HEK293 (cell line): ENCODE measurements around the gene ZEB2.
A peak's percentile ranks its signal among the peaks of the same experiment; 100 is the strongest.

ENCODE experiments used
- CTCF ChIA-PET: fragments of 350-600 bp; formaldehyde crosslinking; extraction: SDS; loops from one replicate; lab custom pipeline; 2021; ENCODE audit warnings: antibody characterized with exemption; lab: Yijun Ruan, JAX
- POLR2A ChIA-PET: fragments of 300-600 bp; formaldehyde crosslinking; extraction: SDS; loops from one replicate; lab custom pipeline; 2020; ENCODE audit warnings: antibody characterized with exemption, inconsistent platforms; lab: Yijun Ruan, JAX
- H3K27ac ChIP-seq: fragments of 200-500 bp; sonication (Bioruptor generic); 2 replicates; pipeline ENCODE4 v1.5.1; 2014; ENCODE audit warnings: low read depth, low read length, control low read depth, inconsistent platforms; ENCODE audit errors: extremely low read depth
- H3K36me3 ChIP-seq, 2 experiments: fragments of 200-500 bp in 1 of 2; sonication (Bioruptor generic) in 1 of 2; 1 replicate in 1 of 2; 2 replicates in 1 of 2; pipeline ENCODE4 v1.5.1; 2014 to 2017; ENCODE audit warnings: inconsistent platforms in 2 of 2, low read length in 2 of 2; ENCODE audit not compliant: control insufficient read depth in 2 of 2, insufficient read depth in 1 of 2
- H3K4me1 ChIP-seq: fragments of 200-500 bp; sonication (Bioruptor generic); 2 replicates; pipeline ENCODE4 v1.5.1; 2014; ENCODE audit warnings: mild to moderate bottlenecking, low read length, inconsistent platforms; ENCODE audit not compliant: control insufficient read depth, insufficient read depth
- H3K4me3 ChIP-seq: 2 replicates; pipeline ENCODE4 v1.5.1; 2011; ENCODE audit warnings: low read depth, mild to moderate bottlenecking, control low read depth, low read length, moderate library complexity
- H3K9me3 ChIP-seq: fragments of 200-500 bp; sonication (Bioruptor generic); 2 replicates; pipeline ENCODE4 v1.5.1; 2014; ENCODE audit warnings: low read depth, low read length, inconsistent platforms; ENCODE audit not compliant: control insufficient read depth, insufficient read depth
- MZF1 ChIP-seq: fragments of 450-650 bp; formaldehyde crosslinking; IDR thresholded peaks from 2 replicates; pipeline ENCODE4 v1.5.1; 2017; ENCODE audit warnings: missing biosample characterization, missing genetic modification characterization, borderline replicate concordance
- SP3 ChIP-seq: fragments of 450-650 bp; formaldehyde crosslinking; IDR thresholded peaks from 2 replicates; pipeline ENCODE4 v1.5.1; 2016; ENCODE audit warnings: missing biosample characterization, missing genetic modification characterization
- ZBTB20 ChIP-seq: fragments of 450-650 bp; formaldehyde crosslinking; IDR thresholded peaks from 2 replicates; pipeline ENCODE4 v1.5.1; 2016; ENCODE audit warnings: missing biosample characterization, missing genetic modification characterization
- ZFP3 ChIP-seq: fragments of 450-650 bp; formaldehyde crosslinking; IDR thresholded peaks from 2 replicates; pipeline ENCODE4 v1.5.1; 2016; ENCODE audit warnings: low read depth, missing biosample characterization, missing genetic modification characterization
- ZNF132 ChIP-seq: fragments of 450-650 bp; formaldehyde crosslinking; IDR thresholded peaks from 2 replicates; pipeline ENCODE4 v1.5.1; 2017; ENCODE audit warnings: missing biosample characterization, missing genetic modification characterization, borderline replicate concordance
- ZNF175 ChIP-seq: fragments of 450-650 bp; formaldehyde crosslinking; IDR thresholded peaks from 2 replicates; pipeline ENCODE4 v1.5.1; 2016; ENCODE audit warnings: missing biosample characterization, missing genetic modification characterization
- ZNF394 ChIP-seq: fragments of 450-650 bp; formaldehyde crosslinking; IDR thresholded peaks from 2 replicates; pipeline ENCODE4 v1.5.1; 2016; ENCODE audit warnings: missing biosample characterization, missing genetic modification characterization, mild to moderate bottlenecking, moderate library complexity, borderline replicate concordance
- ZNF596 ChIP-seq: fragments of 450-650 bp; IDR thresholded peaks from 2 replicates; pipeline ENCODE4 v1.5.0; 2018; ENCODE audit warnings: missing biosample characterization, mild to moderate bottlenecking, missing genetic modification characterization, moderate library complexity
- ZNF707 ChIP-seq: fragments of 450-650 bp; formaldehyde crosslinking; IDR thresholded peaks from 2 replicates; pipeline ENCODE4 v1.5.1; 2016; ENCODE audit warnings: missing biosample characterization, missing genetic modification characterization
- ZNF785 ChIP-seq: fragments of 450-650 bp; formaldehyde crosslinking; IDR thresholded peaks from 2 replicates; pipeline ENCODE4 v1.5.1; 2016; ENCODE audit warnings: missing biosample characterization, missing genetic modification characterization
- TF ChIP-seq, protein P1 (sequence below): fragments of 450-650 bp; formaldehyde crosslinking; IDR thresholded peaks from 2 replicates; pipeline ENCODE4 v1.5.1; 2017; ENCODE audit warnings: missing biosample characterization, missing genetic modification characterization
- TF ChIP-seq, protein P2 (sequence below): fragments of 450-650 bp; formaldehyde crosslinking; IDR thresholded peaks from 2 replicates; pipeline ENCODE4 v1.5.1; 2017; ENCODE audit warnings: missing biosample characterization, missing genetic modification characterization
- TF ChIP-seq, protein P3 (sequence below): sonication (generic); formaldehyde crosslinking; IDR thresholded peaks from 2 replicates; pipeline ENCODE4 v1.8.1; 2022; ENCODE audit warnings: mild to moderate bottlenecking, moderate library complexity, missing genetic modification reagents
- TF ChIP-seq, protein P4 (sequence below): fragments of 450-650 bp; formaldehyde crosslinking; IDR thresholded peaks from 2 replicates; pipeline ENCODE4 v1.5.1; 2016; ENCODE audit warnings: missing biosample characterization, missing genetic modification characterization
- TF ChIP-seq, protein P5 (sequence below): fragments of 450-650 bp; formaldehyde crosslinking; IDR thresholded peaks from 2 replicates; pipeline ENCODE4 v1.5.1; 2017; ENCODE audit warnings: missing biosample characterization, missing genetic modification characterization

Gene ZEB2

DNA sequence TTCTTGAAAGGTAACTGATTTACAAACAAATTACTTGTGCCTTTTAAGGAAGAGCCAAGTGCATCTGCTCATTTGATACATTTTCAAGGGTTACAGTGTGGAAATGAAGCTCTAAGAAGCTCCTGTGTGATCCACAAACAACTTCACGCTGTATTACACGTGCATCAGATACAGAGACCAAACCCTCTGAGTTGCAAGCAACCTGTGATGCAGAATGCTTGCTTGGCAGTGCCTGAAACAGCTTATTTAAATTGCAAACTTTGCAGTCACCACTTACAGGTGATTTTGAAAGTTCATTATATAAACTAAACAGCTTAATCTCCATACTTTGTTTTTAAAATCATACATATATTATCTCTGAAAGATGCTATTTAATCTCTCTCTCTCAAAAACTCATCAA is 50.1 kb downstream of the ZEB2 start:
- POLR2A ChIA-PET = no interaction called here
- Histone ChIP-seq H3K4me1 (peaks cover 17% of the 10 kb centered on the region), H3K36me3 (peaks cover 0 to 2% of the 10 kb centered on the region in 2 experiments; a peak in 1 of 3 replicates), H3K4me3 (no peak overlapping the region), H3K9me3 (no peaks in the 10 kb centered on the region)
- TF ChIP-seq, protein P1, sequence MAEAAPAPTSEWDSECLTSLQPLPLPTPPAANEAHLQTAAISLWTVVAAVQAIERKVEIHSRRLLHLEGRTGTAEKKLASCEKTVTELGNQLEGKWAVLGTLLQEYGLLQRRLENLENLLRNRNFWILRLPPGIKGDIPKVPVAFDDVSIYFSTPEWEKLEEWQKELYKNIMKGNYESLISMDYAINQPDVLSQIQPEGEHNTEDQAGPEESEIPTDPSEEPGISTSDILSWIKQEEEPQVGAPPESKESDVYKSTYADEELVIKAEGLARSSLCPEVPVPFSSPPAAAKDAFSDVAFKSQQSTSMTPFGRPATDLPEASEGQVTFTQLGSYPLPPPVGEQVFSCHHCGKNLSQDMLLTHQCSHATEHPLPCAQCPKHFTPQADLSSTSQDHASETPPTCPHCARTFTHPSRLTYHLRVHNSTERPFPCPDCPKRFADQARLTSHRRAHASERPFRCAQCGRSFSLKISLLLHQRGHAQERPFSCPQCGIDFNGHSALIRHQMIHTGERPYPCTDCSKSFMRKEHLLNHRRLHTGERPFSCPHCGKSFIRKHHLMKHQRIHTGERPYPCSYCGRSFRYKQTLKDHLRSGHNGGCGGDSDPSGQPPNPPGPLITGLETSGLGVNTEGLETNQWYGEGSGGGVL = no peak
- TF ChIP-seq ZNF175 (tag by site-specific recombination) (no peak), SP3 (tag by site-specific recombination) (no peak), ZNF596 (tag by site-specific recombination) (no peak), ZFP3 (no peak), ZNF394 (tag by site-specific recombination) (no peak), ZNF707 (no peak)
- TF ChIP-seq, all 188 proteins: peak for 0
- CTCF ChIA-PET = no interaction called here
- no peak overlapping the region; the same call in 1 of the 2 replicates for H3K27ac ChIP-seq

DNA sequence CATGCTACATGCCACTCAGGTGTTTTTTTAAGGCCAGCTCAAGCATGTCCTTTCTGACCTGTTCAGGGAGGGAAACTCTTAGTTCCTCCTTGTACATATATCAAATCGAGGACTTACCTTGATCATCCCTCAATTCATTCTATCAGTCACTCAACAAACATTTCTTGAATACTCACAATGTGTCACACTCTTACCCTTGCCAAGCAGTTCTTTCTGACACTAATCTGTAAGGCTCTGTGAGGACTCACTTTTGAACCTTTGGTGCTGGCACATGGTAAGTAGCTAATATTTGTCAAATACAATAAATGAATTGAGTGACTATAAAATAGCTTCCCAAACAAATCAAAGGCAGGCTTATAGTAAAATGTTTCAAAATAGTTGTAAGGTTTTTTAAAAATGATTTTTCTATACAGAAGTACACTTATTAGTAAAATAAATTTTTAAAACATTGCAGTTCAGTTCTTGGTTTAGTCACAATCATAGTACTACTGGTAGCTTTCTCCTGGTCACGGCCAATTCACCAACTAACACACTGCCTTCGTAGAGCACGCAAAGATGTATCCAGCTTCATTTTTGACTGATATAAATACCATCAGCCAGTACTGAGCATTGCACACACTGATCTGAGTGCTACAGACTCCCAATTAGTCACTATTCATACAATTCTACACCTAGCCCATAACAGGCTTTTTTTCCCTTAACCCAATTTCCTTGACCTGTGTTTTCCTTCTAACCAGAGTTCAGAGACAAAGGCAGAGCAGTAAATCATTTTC is 50.9 kb downstream of the ZEB2 start:
- CTCF ChIA-PET = no interaction called here
- Histone ChIP-seq H3K27ac (no peak overlapping the region), H3K4me1 (peaks cover 20% of the 10 kb centered on the region), H3K9me3 (no peaks in the 10 kb centered on the region), H3K4me3 (no peak overlapping the region), H3K36me3 (peaks cover 0 to 2% of the 10 kb centered on the region in 2 experiments; a peak in 1 of 3 replicates)
- POLR2A ChIA-PET = no interaction called here
- TF ChIP-seq, protein P2, sequence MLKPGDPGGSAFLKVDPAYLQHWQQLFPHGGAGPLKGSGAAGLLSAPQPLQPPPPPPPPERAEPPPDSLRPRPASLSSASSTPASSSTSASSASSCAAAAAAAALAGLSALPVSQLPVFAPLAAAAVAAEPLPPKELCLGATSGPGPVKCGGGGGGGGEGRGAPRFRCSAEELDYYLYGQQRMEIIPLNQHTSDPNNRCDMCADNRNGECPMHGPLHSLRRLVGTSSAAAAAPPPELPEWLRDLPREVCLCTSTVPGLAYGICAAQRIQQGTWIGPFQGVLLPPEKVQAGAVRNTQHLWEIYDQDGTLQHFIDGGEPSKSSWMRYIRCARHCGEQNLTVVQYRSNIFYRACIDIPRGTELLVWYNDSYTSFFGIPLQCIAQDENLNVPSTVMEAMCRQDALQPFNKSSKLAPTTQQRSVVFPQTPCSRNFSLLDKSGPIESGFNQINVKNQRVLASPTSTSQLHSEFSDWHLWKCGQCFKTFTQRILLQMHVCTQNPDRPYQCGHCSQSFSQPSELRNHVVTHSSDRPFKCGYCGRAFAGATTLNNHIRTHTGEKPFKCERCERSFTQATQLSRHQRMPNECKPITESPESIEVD (tag by site-specific recombination) = 0 out of 2 replicates have a peak, but pooled peaks have one; percentile 19
- TF ChIP-seq, protein P3, sequence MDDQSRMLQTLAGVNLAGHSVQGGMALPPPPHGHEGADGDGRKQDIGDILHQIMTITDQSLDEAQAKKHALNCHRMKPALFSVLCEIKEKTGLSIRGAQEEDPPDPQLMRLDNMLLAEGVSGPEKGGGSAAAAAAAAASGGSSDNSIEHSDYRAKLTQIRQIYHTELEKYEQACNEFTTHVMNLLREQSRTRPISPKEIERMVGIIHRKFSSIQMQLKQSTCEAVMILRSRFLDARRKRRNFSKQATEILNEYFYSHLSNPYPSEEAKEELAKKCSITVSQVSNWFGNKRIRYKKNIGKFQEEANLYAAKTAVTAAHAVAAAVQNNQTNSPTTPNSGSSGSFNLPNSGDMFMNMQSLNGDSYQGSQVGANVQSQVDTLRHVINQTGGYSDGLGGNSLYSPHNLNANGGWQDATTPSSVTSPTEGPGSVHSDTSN (CRISPR knock-in tag) = no peak

DNA sequence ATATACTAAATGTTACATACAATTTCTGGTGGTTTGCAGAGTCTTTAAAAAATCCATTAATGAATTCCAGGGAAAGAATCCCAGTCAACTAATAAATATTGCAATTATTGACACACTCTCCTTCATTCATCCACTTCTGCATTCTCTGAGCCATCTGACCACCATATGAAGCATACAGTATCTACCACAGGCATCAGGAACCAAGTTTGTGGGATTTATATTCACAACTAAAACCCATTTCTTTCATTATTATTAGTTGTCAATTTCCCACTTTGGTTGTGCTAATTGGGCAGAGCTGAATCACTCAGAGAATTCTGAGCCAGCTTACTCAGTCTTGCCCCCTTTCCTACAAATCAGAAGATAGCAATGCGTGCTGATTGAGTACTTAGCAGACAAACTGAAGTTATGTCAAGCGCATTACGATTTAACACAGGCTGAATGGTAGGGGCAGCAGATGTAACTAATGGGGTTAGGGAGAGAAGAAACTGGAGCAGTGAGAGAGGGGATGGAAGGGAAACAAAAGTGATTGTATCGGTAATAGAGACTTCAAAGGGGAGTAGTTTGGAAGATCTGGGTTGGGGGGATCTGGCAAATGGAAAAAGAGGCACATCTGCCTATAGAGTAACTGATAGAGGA is 52.3 kb downstream of the ZEB2 start:
- Histone ChIP-seq H3K36me3 (peaks cover 0 to 2% of the 10 kb centered on the region in 2 experiments; a peak in 1 of 3 replicates), H3K27ac (no peak overlapping the region)
- POLR2A ChIA-PET = no interaction called here

More for the DNA sequence above, 52.3 kb downstream of the ZEB2 start:
- Histone ChIP-seq H3K4me1 (peaks cover 20% of the 10 kb centered on the region), H3K9me3 (no peaks in the 10 kb centered on the region), H3K4me3 (no peak overlapping the region)
- CTCF ChIA-PET = no interaction called here
- TF ChIP-seq, protein P4, sequence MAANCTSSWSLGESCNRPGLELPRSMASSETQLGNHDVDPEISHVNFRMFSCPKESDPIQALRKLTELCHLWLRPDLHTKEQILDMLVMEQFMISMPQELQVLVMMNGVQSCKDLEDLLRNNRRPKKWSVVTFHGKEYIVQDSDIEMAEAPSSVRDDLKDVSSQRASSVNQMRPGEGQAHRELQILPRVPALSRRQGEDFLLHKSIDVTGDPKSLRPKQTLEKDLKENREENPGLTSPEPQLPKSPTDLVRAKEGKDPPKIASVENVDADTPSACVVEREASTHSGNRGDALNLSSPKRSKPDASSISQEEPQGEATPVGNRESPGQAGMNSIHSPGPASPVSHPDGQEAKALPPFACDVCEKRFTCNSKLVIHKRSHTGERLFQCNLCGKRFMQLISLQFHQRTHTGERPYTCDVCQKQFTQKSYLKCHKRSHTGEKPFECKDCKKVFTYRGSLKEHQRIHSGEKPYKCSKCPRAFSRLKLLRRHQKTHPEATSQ (tag by site-specific recombination) = no peak
- TF ChIP-seq ZNF785 (tag by site-specific recombination) (no peak), ZBTB20 (tag by site-specific recombination) (no peak), ZNF132 (tag by site-specific recombination) (no peak), MZF1 (peak; percentile 54; the same call in 1 of the 2 replicates)
- TF ChIP-seq, protein P5, sequence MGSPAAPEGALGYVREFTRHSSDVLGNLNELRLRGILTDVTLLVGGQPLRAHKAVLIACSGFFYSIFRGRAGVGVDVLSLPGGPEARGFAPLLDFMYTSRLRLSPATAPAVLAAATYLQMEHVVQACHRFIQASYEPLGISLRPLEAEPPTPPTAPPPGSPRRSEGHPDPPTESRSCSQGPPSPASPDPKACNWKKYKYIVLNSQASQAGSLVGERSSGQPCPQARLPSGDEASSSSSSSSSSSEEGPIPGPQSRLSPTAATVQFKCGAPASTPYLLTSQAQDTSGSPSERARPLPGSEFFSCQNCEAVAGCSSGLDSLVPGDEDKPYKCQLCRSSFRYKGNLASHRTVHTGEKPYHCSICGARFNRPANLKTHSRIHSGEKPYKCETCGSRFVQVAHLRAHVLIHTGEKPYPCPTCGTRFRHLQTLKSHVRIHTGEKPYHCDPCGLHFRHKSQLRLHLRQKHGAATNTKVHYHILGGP (tag by site-specific recombination) = no peak
